ENCODE measurements around the gene UXS1. TPM values are rescaled to one million over a fixed set of nuclear protein-coding genes. Genes with fewer than 3 reads are reported as not detected.

UXS1 gene
- total and polyA plus RNA-seq, 3 experiments from 2014 or later = 47.2 to 76.1 (median 51.6) TPM

- H3K4me3 ChIP-seq (ENCODE audit: low read length) = no peak overlapping the region
- H3K9me3 Mint-ChIP-seq = no peaks in the 10 kb centered on the region
- POLR2A ChIA-PET = no interaction called here
- H3K9me3 ChIP-seq (ENCODE audit: low read length) = no peaks in the 10 kb centered on the region
- no peaks in the 10 kb centered on the region for H3K4me1 ChIP-seq (ENCODE audit: insufficient read depth, low read length)
- no peak overlapping the region for H3K27ac ChIP-seq (ENCODE audit: low read depth, low read length)
- H3K27ac Mint-ChIP-seq = peak overlapping the region in 2 of 8 donors; percentile 13 to 88
- H3K36me3 ChIP-seq (ENCODE audit: insufficient read depth, low read length) = peaks cover 4% of the 10 kb centered on the region
- CTCF ChIA-PET = interaction anchor here (0.7 to 3.1 kb wide), 21 partner anchors 8 to 532 kb away, joined by 3 to 17 read pairs (median 3); no protein-coding TSS in a partner anchor
- no peaks in the 10 kb centered on the region for H3K27me3 ChIP-seq (ENCODE audit: insufficient read depth, low read length, poor library complexity, severe bottlenecking)
- H3K36me3 Mint-ChIP-seq = peaks cover 0 to 56% (median 4%) of the 10 kb centered on the region in 3 donors
- H3K27me3 Mint-ChIP-seq = peaks cover 0 to 2% of the 10 kb centered on the region in 2 donors
- no peak for DNase-seq
- no peak overlapping the region for H3K4me3 Mint-ChIP-seq
- H3K4me1 Mint-ChIP-seq = peaks cover 0 to 18% (median 2%) of the 10 kb centered on the region in 3 donors
Measured at GRCh38 chr2:106105151-106105922, 88.8 kb downstream of the UXS1 start.

DNA sequence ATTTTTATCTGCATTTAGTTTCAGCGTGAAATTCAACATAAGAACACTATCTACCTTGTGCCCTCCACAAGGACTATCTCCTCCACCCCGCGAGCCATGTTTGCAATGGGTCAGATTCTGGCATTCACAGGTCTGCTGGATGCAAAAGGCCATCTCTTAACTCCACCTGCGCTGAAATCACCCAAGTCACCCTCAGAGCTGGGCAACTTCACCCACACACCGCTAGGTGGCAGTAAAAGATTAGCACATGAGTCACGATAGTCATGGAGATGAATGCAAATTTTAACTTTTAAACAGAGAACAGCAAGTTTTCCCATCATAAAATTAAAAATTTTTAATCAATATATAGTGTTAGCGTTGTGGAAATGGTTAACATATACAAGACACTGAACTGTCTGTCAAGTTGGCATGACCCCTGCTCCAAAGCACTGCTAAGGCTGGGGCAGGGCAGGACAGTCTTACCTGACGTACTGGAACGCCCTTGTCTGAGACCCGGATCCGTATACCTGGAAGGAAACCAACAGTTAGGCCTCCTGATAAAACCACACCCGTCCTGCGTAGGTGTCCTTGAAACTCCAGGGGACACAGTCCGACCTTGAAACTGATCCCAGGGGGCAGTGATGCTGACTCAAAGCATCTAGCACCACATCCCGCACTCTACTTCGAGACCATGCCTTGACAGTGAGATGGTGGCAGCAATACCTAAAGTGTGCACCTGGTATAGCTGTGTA lies 89.6 kb downstream of the UXS1 start:
- Mint-ChIP-seq H3K4me3 (no peak overlapping the region), H3K4me1 (peaks cover 0 to 18% (median 2%) of the 10 kb centered on the region in 3 donors), H3K27me3 (no peaks in the 10 kb centered on the region), H3K9me3 (no peaks in the 10 kb centered on the region), H3K27ac (peak overlapping the region in 4 of 8 donors; percentile 19 to 88 (median 46)), H3K36me3 (peaks cover 0 to 64% (median 9%) of the 10 kb centered on the region in 3 donors)
- no peaks in the 10 kb centered on the region for H3K27me3 ChIP-seq (ENCODE audit: insufficient read depth, low read length, poor library complexity, severe bottlenecking)
- no peaks in the 10 kb centered on the region for H3K9me3 ChIP-seq (ENCODE audit: low read length)
- ChIA-PET POLR2A (interaction anchor here (0.6 kb wide), 1 partner anchor 366 kb away, joined by 4 read pairs; no protein-coding TSS in a partner anchor), CTCF (interaction anchor here (0.7 to 3.1 kb wide), 17 partner anchors 15 to 531 kb away, joined by 3 to 17 read pairs (median 4); no protein-coding TSS in a partner anchor)
- DNase-seq = peak; percentile 41 to 80 (median 60)
- no peaks in the 10 kb centered on the region for H3K4me1 ChIP-seq (ENCODE audit: insufficient read depth, low read length)
- H3K27ac ChIP-seq (ENCODE audit: low read depth, low read length) = no peak overlapping the region
- peaks cover 4% of the 10 kb centered on the region for H3K36me3 ChIP-seq (ENCODE audit: insufficient read depth, low read length)
- H3K4me3 ChIP-seq (ENCODE audit: low read length) = no peak overlapping the region

DNA sequence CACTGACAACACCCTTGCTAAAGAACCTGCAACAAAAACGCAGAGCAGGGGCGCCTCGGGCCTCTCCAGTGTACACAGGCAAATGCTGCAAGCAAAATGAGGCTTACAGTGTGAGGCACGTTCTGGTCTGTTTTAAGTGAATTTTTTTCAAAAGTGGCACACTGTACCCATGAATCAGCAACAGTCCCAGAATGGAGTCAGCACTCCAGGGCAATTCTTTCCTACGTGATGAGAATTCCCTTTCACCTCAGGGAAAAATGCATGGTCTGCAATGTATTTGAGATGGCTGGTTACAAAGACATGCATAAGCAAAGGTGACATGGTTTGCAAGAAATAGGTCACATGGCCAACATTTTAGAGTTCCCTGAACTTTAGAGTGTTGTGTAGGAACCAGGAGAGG lies 94.4 kb downstream of the UXS1 start:
- no peak for DNase-seq
- H3K4me3 Mint-ChIP-seq = no peak overlapping the region
- H3K36me3 Mint-ChIP-seq = peaks cover 0 to 70% (median 11%) of the 10 kb centered on the region in 3 donors
- no peaks in the 10 kb centered on the region for H3K9me3 Mint-ChIP-seq
- ChIA-PET POLR2A (no interaction called here), CTCF (interaction anchor here (1.7 kb wide), 1 partner anchor 523 kb away, joined by 4 read pairs; no protein-coding TSS in a partner anchor)
- no peaks in the 10 kb centered on the region for H3K36me3 ChIP-seq (ENCODE audit: insufficient read depth, low read length)
- peaks cover 29% of the 10 kb centered on the region for H3K4me1 ChIP-seq (ENCODE audit: insufficient read depth, low read length)
- no peak overlapping the region for H3K27ac ChIP-seq (ENCODE audit: low read depth, low read length)
- no peak overlapping the region for H3K4me3 ChIP-seq (ENCODE audit: low read length)
- H3K27me3 Mint-ChIP-seq = no peaks in the 10 kb centered on the region
- peaks cover 25 to 50% (median 38%) of the 10 kb centered on the region in 3 donors for H3K4me1 Mint-ChIP-seq
- no peaks in the 10 kb centered on the region for H3K9me3 ChIP-seq (ENCODE audit: low read length)
- peak overlapping the region in 3 of 8 donors; percentile 9 to 95 (median 12) for H3K27ac Mint-ChIP-seq
- no peaks in the 10 kb centered on the region for H3K27me3 ChIP-seq (ENCODE audit: insufficient read depth, low read length, poor library complexity, severe bottlenecking)

- CTCF ChIA-PET = interaction anchor here (0.7 to 1.7 kb wide), 5 partner anchors 40 to 522 kb away, joined by 3 to 4 read pairs (median 3); no protein-coding TSS in a partner anchor
- H3K27ac ChIP-seq (ENCODE audit: low read depth, low read length) = no peak overlapping the region
- Mint-ChIP-seq H3K4me3 (no peak overlapping the region), H3K4me1 (peaks cover 35 to 56% (median 46%) of the 10 kb centered on the region in 3 donors), H3K27me3 (no peaks in the 10 kb centered on the region), H3K36me3 (peaks cover 0 to 72% (median 11%) of the 10 kb centered on the region in 3 donors), H3K27ac (peak overlapping the region in 6 of 8 donors; percentile 17 to 92 (median 80)), H3K9me3 (no peaks in the 10 kb centered on the region)
- no peak for DNase-seq
- no peaks in the 10 kb centered on the region for H3K36me3 ChIP-seq (ENCODE audit: insufficient read depth, low read length)
- H3K27me3 ChIP-seq (ENCODE audit: insufficient read depth, low read length, poor library complexity, severe bottlenecking) = no peaks in the 10 kb centered on the region
- POLR2A ChIA-PET = no interaction called here
- no peak overlapping the region for H3K4me3 ChIP-seq (ENCODE audit: low read length)
- H3K4me1 ChIP-seq (ENCODE audit: insufficient read depth, low read length) = peaks cover 39% of the 10 kb centered on the region
- no peaks in the 10 kb centered on the region for H3K9me3 ChIP-seq (ENCODE audit: low read length)
Measured at GRCh38 chr2:106098664-106099063, 95.4 kb downstream of the UXS1 start.

DNA sequence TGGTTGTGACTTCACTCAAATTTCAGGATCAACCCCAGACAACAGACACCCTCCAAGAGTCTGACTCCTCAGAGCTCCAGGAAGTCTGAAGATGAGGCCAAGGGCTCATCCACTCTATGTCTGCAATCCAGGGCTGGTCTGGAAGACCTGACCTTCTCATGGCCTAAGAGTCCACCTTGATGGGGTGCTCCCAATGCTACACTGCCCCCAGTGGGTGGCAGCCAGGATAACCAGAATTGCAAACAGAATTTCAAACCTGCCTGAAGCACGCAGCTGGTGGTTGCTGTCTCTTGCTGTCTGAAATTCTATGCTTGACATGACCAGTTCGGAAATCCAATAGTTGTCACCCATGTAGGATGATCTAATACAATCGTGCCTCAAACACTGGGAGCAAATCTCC lies 96.0 kb downstream of the UXS1 start:
- DNase-seq = peak in 1 of 5 donors; percentile 35
- Mint-ChIP-seq H3K4me1 (peaks cover 41 to 62% (median 52%) of the 10 kb centered on the region in 3 donors), H3K27me3 (no peaks in the 10 kb centered on the region), H3K36me3 (peaks cover 0 to 72% (median 14%) of the 10 kb centered on the region in 3 donors), H3K9me3 (no peaks in the 10 kb centered on the region), H3K27ac (peak overlapping the region in 6 of 8 donors; percentile 17 to 95 (median 83)), H3K4me3 (no peak overlapping the region)
- Histone ChIP-seq H3K9me3 (ENCODE audit: low read length) (no peaks in the 10 kb centered on the region), H3K36me3 (ENCODE audit: insufficient read depth, low read length) (no peaks in the 10 kb centered on the region), H3K27me3 (ENCODE audit: insufficient read depth, low read length, poor library complexity, severe bottlenecking) (no peaks in the 10 kb centered on the region), H3K27ac (ENCODE audit: low read depth, low read length) (no peak overlapping the region), H3K4me3 (ENCODE audit: low read length) (no peak overlapping the region), H3K4me1 (ENCODE audit: insufficient read depth, low read length) (peaks cover 45% of the 10 kb centered on the region)
- CTCF ChIA-PET = interaction anchor here (0.7 to 2.0 kb wide), 8 partner anchors 8 to 521 kb away, joined by 3 to 6 read pairs (median 4); no protein-coding TSS in a partner anchor
- POLR2A ChIA-PET = interaction anchor here (0.8 kb wide), 1 partner anchor 168 kb away, joined by 3 read pairs; no protein-coding TSS in a partner anchor

DNA sequence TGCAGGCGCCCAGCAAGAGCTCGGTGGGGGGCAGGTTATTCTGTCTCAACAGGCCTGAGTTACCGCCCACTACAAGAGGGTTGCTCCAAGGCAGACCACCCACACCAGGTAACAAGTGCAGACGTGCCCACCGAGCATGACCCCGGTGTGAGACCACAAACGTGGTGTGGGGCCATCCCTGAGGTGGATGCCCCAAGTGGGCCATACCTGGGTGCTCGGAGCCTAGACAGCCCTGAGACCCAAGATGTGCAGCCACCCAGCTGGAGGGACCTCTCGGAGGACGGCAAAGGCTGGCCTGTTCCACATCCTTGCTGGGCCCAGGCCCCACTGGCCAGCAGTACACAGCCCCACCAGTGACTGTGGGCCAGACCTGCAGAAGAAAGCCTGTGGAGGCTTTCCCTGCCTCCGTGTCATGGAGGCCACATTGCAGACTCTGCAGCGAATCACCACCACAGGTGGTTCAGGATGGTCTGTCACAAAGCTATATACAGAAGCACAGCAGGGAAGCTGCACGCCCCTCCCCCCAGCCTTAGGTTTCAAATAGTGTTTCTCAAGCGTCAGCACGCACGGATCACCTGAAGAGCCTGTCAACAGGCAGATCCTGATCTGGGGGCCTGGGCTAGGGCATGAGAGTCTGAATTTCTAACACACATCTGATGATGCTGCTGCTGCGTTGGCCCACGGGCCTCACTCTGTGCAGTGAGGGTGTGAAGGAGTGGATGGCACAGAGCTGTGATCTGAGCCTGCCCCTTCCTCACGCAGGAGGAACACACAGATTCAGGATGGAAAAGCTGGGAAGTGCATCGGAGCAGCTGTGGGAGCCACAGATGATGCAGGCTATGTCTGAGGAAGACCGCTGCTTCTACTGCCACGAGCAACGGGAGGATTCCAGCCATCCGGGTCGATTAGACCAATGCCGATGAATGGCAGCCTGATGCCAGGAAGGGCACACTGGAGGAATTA lies 96.8 kb downstream of the UXS1 start:
- ChIA-PET POLR2A (interaction anchor here (0.8 to 1.5 kb wide), 7 partner anchors 63 to 357 kb away, joined by 3 to 6 read pairs (median 3); no protein-coding TSS in a partner anchor), CTCF (interaction anchor here (0.5 to 2.0 kb wide), 10 partner anchors 9 to 520 kb away, joined by 3 to 6 read pairs (median 3); no protein-coding TSS in a partner anchor)
- Mint-ChIP-seq H3K4me3 (peak overlapping the region in 5 of 7 donors; percentile 79 to 84 (median 79)), H3K9me3 (no peaks in the 10 kb centered on the region), H3K36me3 (peaks cover 0 to 72% (median 16%) of the 10 kb centered on the region in 3 donors), H3K4me1 (peaks cover 49 to 69% (median 60%) of the 10 kb centered on the region in 3 donors), H3K27me3 (no peaks in the 10 kb centered on the region), H3K27ac (peak overlapping the region; percentile 92 to 99 (median 95))
- H3K9me3 ChIP-seq (ENCODE audit: low read length) = no peaks in the 10 kb centered on the region
- no peaks in the 10 kb centered on the region for H3K36me3 ChIP-seq (ENCODE audit: insufficient read depth, low read length)
- H3K27ac ChIP-seq (ENCODE audit: low read depth, low read length) = peak overlapping the region; percentile 60
- no peaks in the 10 kb centered on the region for H3K27me3 ChIP-seq (ENCODE audit: insufficient read depth, low read length, poor library complexity, severe bottlenecking)
- DNase-seq = peak in 2 of 5 donors; percentile 19 to 69
- no peak overlapping the region for H3K4me3 ChIP-seq (ENCODE audit: low read length)
- peaks cover 53% of the 10 kb centered on the region for H3K4me1 ChIP-seq (ENCODE audit: insufficient read depth, low read length)
